HG03457 (cell line): ENCODE results near the gene CHST9.
"Not testable (repeated sequence)": the region's sequence is repeated elsewhere in the genome, so short reads cannot be mapped to it uniquely, and the experiment has no call there.

Source experiments
- ATAC-seq: cut with Tn5 transposase; IDR thresholded peaks from one replicate; pipeline ENCODE4 v1.9.1; 2021; ENCODE audit warnings: moderate number of reproducible peaks; ENCODE audit not compliant: unreplicated experiment

CHST9 gene

DNA sequence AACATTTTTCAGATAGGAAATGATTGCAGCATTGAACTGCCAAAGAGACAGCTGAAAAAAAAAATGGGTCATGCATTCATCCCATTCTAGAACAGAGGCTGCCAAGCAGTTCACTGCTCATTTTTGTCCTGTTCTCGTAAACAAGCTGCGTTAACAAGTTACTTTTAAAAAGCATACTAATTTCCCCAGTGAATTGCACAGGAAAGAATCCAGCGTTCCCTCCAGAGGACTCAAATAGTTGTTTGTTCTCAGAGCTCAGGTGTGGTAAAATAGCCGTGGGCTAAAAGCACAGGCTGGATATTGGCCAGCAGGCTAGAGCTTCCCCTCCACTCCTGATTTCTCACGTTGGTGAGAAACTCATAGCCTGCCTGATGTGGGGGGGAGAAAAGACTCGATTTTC is 243.5 kb downstream of the CHST9 start:
- no peak for ATAC-seq

GRCh38 chr18:26940744-26941398 is 244.2 kb downstream of the CHST9 start:
- ATAC-seq: no peak

- no peak for ATAC-seq
These were observed 253.4 kb downstream of the CHST9 start for GRCh38 chr18:26931659-26932058.

- no peak for ATAC-seq
These were observed 254.5 kb downstream of the CHST9 start for GRCh38 chr18:26930630-26931029.

DNA sequence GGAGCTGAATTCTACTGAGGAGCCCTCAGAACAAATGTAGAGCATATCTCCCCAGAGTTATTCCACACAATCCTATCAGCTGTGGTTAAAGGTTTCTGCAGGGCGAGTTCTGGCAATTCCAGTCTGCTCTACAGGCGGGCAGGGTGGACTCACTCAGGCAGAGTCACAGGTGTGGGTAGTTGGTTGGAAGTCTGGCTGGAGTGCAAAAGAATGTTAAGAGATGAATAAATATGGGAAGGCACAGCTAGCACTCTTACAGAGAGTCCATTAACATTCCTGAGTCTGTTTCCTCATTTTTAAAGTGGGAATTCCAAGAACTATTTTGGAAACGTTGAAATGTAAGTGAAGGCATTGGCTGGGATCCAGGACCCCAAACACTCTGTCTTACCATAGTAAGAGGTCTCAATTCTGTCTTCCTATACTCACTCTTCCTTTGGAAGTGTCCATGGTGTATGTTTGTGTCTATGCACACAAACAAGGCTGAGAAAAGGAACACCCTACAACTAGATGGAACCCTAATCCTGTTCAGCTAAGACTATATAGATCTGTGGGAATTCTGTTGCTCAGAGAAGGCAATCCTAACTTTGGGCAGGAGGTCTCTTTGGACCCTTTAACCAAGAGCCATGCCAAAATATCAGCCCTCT is 256.3 kb downstream of the CHST9 start:
- ATAC-seq: no peak

- not testable (repeated sequence) for ATAC-seq
These were observed 257.3 kb downstream of the CHST9 start for GRCh38 chr18:26927822-26928221.

DNA sequence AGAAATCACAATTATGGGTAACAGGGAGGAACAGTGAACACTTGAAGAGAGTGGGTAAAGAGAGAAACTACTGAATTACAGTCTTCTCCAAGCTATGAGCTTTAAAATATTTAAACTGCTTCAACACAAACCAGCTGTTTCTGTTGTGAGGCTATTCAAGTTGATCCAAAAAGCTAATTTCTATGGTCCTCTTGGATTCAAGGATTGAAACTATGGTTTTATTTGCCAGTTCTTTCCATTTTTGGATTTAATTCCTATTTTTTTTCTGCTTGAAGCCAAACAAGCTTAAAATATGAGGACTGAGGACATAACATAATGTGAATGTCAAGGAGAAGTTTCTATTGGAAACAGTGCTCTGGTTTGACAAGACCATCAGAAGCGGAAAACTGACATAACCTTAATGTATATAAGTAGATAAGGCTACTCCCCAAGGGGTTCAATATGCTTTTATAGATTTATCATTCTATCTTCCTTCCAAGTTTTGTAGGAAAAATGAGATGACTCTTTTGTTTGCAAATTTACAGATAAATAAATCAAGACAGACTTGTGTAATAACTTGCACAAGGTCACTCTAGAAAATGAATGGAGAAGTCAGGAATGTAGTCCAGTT is 258.9 kb downstream of the CHST9 start:
- ATAC-seq: no peak

- ATAC-seq: no peak
These were observed 259.8 kb downstream of the CHST9 start for GRCh38 chr18:26925313-26925712.

- no peak for ATAC-seq
These were observed 262.8 kb downstream of the CHST9 start for GRCh38 chr18:26922313-26922712.

- ATAC-seq: no peak
These were observed 264.5 kb downstream of the CHST9 start for GRCh38 chr18:26920644-26921043.

GRCh38 chr18:26919627-26920026 is 265.5 kb downstream of the CHST9 start:
- no peak for ATAC-seq

GRCh38 chr18:26919201-26919600 is 265.9 kb downstream of the CHST9 start:
- no peak for ATAC-seq

DNA sequence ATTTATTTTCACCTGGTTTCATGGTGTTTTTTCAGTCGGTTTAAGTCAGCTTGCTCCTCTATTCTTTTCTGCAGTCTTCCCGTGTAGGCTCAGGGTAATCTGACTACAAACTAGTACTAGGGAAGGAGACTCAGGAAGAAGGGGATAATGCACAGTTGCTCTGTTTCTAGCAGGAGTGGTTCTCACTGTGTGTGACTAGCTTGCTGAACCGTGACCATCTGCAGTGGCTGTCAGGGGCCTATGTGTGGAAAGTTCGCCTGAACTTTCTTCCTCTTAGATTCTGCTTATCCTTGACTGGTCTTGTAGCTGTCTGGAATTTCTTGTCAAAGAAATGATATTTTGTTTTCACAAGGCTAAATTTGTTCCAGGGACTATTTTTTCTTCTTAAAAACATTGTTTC is 273.3 kb downstream of the CHST9 start:
- no peak for ATAC-seq

GRCh38 chr18:26909599-26910290 is 275.4 kb downstream of the CHST9 start:
- no peak for ATAC-seq

GRCh38 chr18:26908906-26909305 is 276.2 kb downstream of the CHST9 start:
- no peak for ATAC-seq

DNA sequence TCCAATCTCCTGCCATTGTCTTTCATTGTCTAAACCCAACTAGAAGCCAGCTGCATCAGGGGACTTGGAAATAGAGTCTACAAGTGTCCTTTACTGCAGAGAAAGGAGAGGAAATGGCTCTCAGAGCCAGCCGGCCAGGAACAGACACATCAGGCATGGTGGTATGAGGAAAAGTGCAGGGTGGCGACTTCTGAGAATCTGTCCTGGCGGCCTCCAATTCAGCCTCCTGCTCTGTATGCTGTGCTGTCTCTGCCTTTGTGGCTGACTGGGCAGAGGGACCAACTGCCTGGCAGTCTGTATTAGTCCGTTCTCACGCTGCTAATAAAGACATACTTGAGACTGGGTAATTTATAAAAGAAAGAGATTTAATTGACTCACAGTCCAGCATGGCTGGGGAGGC is 282.8 kb downstream of the CHST9 start:
- no peak for ATAC-seq

DNA sequence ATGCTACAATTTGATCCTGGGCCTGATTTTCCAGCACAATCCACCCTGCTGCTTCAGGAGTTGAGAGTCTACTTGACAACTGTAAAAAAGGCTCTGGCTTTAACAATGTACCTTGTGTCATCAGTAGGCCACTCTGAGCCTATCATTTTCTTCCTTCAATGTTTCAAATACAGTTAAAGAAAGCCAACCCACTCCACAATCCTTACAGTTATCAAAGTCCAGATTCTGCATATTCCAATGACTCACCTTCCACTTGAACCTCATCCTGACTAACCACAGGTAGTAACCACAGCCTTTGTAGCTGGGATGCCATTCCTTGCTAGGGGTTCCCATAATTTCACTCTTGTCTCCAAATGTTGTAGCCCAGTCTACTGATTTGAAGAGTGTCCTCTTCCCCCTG is 284.1 kb downstream of the CHST9 start:
- no peak for ATAC-seq

DNA sequence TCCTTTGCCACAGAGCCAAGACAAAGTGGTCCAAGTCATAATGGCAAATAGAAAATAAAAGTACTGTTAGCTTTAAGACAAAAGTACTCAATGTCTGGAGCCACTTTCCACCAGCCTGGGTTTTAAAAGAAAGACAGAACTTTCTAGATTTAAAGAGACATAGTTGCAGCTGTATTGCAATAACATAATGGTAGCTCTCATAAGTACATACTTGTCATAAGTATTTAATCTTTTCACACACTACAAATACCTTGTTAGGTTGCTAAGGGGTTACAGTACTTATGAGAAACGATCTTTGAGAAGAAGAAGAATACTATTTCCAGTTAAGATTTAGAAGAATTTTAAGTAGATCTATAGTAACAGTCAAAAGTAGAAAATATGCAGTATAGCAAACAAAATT is 290.7 kb downstream of the CHST9 start:
- ATAC-seq: no peak

DNA sequence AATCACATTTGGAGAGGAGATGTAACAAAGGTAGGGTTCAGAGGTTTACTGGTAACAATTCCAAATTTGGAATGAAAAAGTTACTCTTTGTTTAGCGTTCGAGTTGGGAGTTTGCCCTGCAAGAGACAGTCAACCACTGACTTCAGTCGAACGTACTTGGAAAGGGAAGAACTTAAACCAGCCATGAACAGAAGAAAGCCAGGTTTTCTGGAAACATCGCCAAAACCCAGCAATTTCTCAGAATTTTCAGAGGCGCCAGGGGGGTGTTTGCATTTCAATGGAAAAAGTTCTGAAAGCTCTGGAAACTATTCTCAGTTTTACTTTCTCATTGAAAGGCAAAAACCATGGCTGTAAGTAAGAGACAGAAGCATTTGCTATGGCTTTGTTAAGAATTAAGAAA is 291.1 kb downstream of the CHST9 start:
- ATAC-seq: no peak

- no peak for ATAC-seq
These were observed 296.8 kb downstream of the CHST9 start for GRCh38 chr18:26888259-26888658.

- no peak for ATAC-seq
These were observed 310.0 kb downstream of the CHST9 start for GRCh38 chr18:26875040-26875654.
